GM19099 (cell line): Measurements from ENCODE around the gene SCAF11.

Experiments
- POLR2A ChIP-seq: IDR thresholded peaks from 3 replicates; pipeline ENCODE4 v1.6.1; 2011; ENCODE audit warnings: low read depth; ENCODE audit not compliant: insufficient read length; ENCODE audit errors: extremely low read depth

SCAF11 gene

GRCh38 chr12:45890276-45890675, 100.1 kb downstream of the SCAF11 start:
- TF ChIP-seq POLR2A, result no peak

DNA sequence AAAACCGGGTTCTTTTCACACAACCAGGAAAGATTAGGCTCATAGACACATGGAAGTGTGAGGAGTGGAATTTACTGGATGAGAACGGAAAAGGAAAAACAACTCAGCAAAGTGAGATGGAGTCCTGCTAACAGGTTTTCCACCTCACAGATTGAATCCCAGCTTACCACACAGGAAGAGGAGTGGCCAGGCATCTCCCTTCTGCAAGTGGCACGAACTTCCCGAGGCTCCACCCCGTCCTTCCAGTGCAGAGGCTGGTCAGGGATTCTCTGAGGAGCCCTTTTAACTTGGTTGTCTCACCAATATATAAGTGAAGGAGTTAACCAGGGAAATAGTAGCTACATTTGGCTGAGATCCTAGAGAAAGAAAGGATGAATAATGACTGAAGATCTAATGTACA, 102.8 kb downstream of the SCAF11 start:
- no peak for TF ChIP-seq POLR2A

- no peak for TF ChIP-seq POLR2A
Observed at GRCh38 chr12:45886685-45887084, 103.7 kb downstream of the SCAF11 start.

DNA sequence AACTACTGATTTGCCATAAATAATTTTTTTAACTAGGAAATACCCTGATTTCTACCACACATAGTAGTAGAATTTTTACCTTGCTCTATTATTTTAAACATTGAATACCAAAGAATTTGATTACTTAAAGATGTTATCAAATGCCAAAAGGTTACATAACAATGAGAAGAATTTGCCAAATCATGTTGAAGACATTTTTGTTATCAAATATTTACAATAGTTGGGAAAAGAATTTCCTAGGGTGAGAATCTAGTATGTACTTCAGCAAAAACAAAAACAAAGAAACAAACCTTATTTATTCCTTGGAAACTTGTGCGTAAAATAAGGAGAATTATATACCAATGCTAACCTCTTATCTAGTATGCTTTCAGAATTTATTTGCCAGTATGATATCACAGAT, 107.2 kb downstream of the SCAF11 start:
- no peak for TF ChIP-seq POLR2A

- TF ChIP-seq POLR2A, result no peak
Observed at GRCh38 chr12:45880533-45880932, 109.8 kb downstream of the SCAF11 start.

DNA sequence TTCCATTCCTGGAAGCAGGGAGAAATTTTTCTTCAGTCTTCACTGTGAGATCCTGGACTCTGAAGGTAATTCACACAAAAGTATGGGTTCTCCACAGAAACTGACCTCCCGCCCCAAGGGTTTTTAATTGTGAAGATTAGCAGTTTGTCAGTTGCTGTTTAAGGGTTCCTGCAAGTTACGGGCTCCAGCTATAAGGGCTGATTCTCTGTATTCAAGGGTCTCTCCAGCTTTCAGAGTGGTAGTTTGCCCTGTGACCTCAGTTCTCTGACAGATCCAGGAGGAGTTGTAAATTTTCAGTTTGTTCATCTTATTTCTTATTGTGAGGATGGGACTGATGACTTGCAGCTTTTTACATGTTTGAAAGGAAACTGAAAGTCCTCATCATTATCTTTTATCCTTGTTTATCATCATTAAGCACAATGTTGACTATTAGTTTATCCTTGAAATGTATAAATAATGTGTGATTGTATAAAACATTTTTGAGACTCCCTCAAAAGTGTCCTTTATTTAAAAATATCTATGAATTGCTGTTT, 110.9 kb downstream of the SCAF11 start:
- no peak for TF ChIP-seq POLR2A

DNA sequence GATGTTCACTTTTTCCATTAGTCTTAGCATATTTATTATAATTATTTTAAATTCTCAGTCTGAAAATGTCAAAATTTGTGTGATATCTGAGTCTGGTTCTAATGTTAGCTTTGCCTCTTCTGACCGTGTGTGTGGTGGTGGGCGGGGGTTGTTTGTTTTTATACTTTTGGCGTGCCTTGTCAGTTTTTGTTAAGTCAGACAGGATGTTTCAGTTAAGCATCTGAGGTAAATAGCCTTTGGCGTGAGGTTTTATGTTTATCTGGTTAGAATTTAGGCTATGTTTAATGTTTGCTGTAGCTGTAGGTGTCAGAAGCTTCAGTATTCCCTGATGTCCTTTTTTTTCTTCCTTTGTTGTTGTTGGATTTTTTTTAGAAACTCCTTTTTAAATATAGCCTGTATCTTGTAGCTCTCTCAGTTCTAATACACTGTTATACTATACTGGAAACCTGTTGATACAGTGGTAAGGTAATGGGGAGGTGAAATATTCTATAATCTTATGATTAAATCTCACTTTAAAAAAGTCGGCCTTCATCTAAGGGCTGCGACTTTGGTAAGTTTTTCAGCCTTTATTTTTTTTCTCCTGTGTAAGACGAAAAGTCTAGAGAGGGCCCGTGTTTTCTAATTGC, 111.6 kb downstream of the SCAF11 start:
- TF ChIP-seq POLR2A, result no peak

GRCh38 chr12:45877069-45877468, 113.3 kb downstream of the SCAF11 start:
- TF ChIP-seq POLR2A, result no peak

DNA sequence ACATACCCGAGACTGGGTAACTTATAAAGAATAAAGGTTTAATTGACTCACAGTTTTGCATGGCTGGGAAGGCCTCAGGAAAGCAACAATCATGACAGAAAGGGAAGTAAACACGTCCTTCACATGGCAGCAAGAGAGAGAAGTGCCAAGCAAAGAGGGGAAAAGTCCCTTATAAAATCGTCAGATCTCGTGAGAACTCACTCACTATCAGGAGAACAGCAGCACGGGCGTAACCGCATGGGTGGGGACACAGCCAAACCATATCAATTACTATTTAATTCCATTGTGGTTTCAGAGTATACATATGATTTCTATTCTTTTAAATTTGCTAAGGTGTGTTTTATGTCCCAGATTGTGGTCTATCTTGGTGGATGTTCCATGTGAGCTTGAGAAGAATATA, 117.9 kb downstream of the SCAF11 start:
- TF ChIP-seq POLR2A, result no peak
